GM12878 (cell line): Measurements from ENCODE around the gene FRRS1L. TPM values are rescaled to one million over a fixed set of nuclear protein-coding genes. Genes with fewer than 3 reads are reported as not detected.

Experiments used
- ATAC-seq: fragments of 200-7000 bp; cut with Tn5 transposase; 3 replicates; pipeline ENCODE4 v1.9.1; 2020; ENCODE audit warnings: mild to moderate bottlenecking, moderate library complexity
- BruUV-seq: library from RNA; stranded (reverse); fragments of 400-500 nt; replicated peaks from 2 replicates; lab custom pipeline; 2021; lab: Mats Ljungman, UMichigan
- CTCF ChIA-PET: fragments of 300-600 bp; sonication (Branson Sonifier 250); formaldehyde crosslinking; extraction: SDS; loops from one replicate; lab custom pipeline; 2021; ENCODE audit warnings: inconsistent platforms; lab: Yijun Ruan, JAX
- POLR2A ChIA-PET: fragments of 350-600 bp; formaldehyde crosslinking; extraction: SDS; loops from one replicate; lab custom pipeline; 2021; ENCODE audit warnings: inconsistent platforms; lab: Charles Lee
- RAD21 ChIA-PET: fragments of 300-600 bp; sonication (Branson Sonifier 250); formaldehyde crosslinking; loops from one replicate; lab custom pipeline; 2023; ENCODE audit warnings: antibody characterized with exemption; ENCODE audit not compliant: unreplicated experiment; lab: Charles Lee
- SMC1A ChIA-PET: fragments of 300-600 bp; sonication (Branson Sonifier 250); formaldehyde crosslinking; loops from one replicate; lab custom pipeline; 2023; ENCODE audit not compliant: unreplicated experiment, uncharacterized antibody; lab: Charles Lee
- DNase-seq: peaks from one replicate; pipeline ENCODE4 v3.0.0-alpha.2; 2011; ENCODE audit warnings: low read depth, low spot score
- FAIRE-seq: peaks from 3 replicates; lab custom pipeline; 2011; peaks lifted over from hg19 to GRCh38; lab: Jason Lieb, UNC
- H2AFZ ChIP-seq: 2 replicates; pipeline ENCODE4 v1.6.0; 2011; ENCODE audit warnings: low read depth, low read length, control low read depth; ENCODE audit not compliant: control insufficient read depth
- H3K27ac ChIP-seq: 2 replicates; pipeline ENCODE4 v1.5.1; 2011; ENCODE audit warnings: control low read depth; ENCODE audit not compliant: control insufficient read depth, insufficient read depth
- H3K27me3 ChIP-seq, 2 experiments: replicated peaks in 1 of 2; 2 replicates each; pipeline versions ENCODE4 v1.6.0 to v1.6.1; 2011; ENCODE audit warnings: low read length in 1 of 2; ENCODE audit not compliant: control insufficient read depth in 2 of 2, insufficient read depth in 2 of 2
- H3K36me3 ChIP-seq, 2 experiments: 2 replicates each; pipeline ENCODE4 v1.5.1; 2011; ENCODE audit warnings: low read length in 1 of 2; ENCODE audit not compliant: control insufficient read depth in 2 of 2, insufficient read depth in 2 of 2
- H3K4me1 ChIP-seq: 2 replicates; pipeline ENCODE4 v1.6.1; 2011; ENCODE audit warnings: mild to moderate bottlenecking, low read length, moderate library complexity, mixed read lengths; ENCODE audit not compliant: control insufficient read depth, insufficient read depth
- H3K4me2 ChIP-seq: 2 replicates; pipeline ENCODE4 v1.6.0; 2011; ENCODE audit warnings: control low read depth; ENCODE audit not compliant: control insufficient read depth, insufficient read depth
- H3K4me3 ChIP-seq: fragments of 200-600 bp; sonication (generic); 2 replicates; pipeline ENCODE4 v1.5.1; 2016
- H3K79me2 ChIP-seq: 2 replicates; pipeline ENCODE4 v1.6.0; 2011; ENCODE audit warnings: low read length; ENCODE audit not compliant: control insufficient read depth, insufficient read depth
- H3K9ac ChIP-seq: 2 replicates; pipeline ENCODE4 v1.8.0; 2011; ENCODE audit warnings: low read length, control low read depth, mixed read lengths; ENCODE audit not compliant: control insufficient read depth, insufficient read depth
- H3K9me3 ChIP-seq: replicated peaks from 3 replicates; pipeline ENCODE4 v1.5.1; 2011; ENCODE audit warnings: mild to moderate bottlenecking, low read length; ENCODE audit not compliant: control insufficient read depth, insufficient read depth
- H4K20me1 ChIP-seq: 2 replicates; pipeline ENCODE4 v1.6.0; 2011; ENCODE audit not compliant: control insufficient read depth, insufficient read depth
- BHLHE40 ChIP-seq, 2 experiments: fragments of 450-650 bp in 1 of 2; IDR thresholded peaks; 2 replicates each; pipeline ENCODE4 v1.6.1; 2011 to 2017; ENCODE audit warnings: low read depth in 2 of 2, borderline replicate concordance in 1 of 2, improper control_type of control experiment in 1 of 2, low read length in 1 of 2, mild to moderate bottlenecking in 1 of 2
- BMI1 ChIP-seq: fragments of 450-650 bp; IDR thresholded peaks from 2 replicates; pipeline ENCODE4 v1.6.1; 2016; ENCODE audit warnings: mild to moderate bottlenecking, moderate library complexity, borderline replicate concordance
- CHD1 ChIP-seq: IDR thresholded peaks from 2 replicates; pipeline ENCODE4 v1.6.1; 2012; ENCODE audit warnings: low read depth, low read length, improper control_type of control experiment
- CHD4 ChIP-seq: fragments of 200-600 bp; sonication (generic); IDR thresholded peaks from 2 replicates; pipeline ENCODE4 v1.6.1; 2016; ENCODE audit warnings: mild to moderate bottlenecking
- FOXM1 ChIP-seq: IDR thresholded peaks from 2 replicates; pipeline ENCODE4 v1.6.1; 2012; ENCODE audit warnings: low read depth, mild to moderate bottlenecking, inconsistent platforms, low read length, moderate library complexity
- KDM1A ChIP-seq: fragments of 200-600 bp; sonication (generic); IDR thresholded peaks from 2 replicates; pipeline ENCODE4 v1.6.1; 2016; ENCODE audit warnings: borderline replicate concordance
- NFYA ChIP-seq: IDR thresholded peaks from 2 replicates; pipeline ENCODE4 v1.6.1; 2011; ENCODE audit warnings: low read depth, mild to moderate bottlenecking, low read length, improper control_type of control experiment, borderline replicate concordance
- NKRF ChIP-seq: fragments of 450-650 bp; conservative IDR thresholded peaks from 2 replicates; pipeline ENCODE4 v1.6.1; 2017; ENCODE audit warnings: mild to moderate bottlenecking, moderate library complexity
- POU2F2 ChIP-seq: IDR thresholded peaks from 3 replicates; pipeline ENCODE4 v1.6.1; 2011; ENCODE audit warnings: low read depth, mild to moderate bottlenecking, low read length, borderline replicate concordance
- REST ChIP-seq: IDR thresholded peaks from 2 replicates; pipeline ENCODE4 v1.6.1; 2012; ENCODE audit warnings: mild to moderate bottlenecking, low read depth, low read length
- SRF ChIP-seq, 2 experiments: IDR thresholded peaks; 2 replicates each; pipeline ENCODE4 v1.6.1; 2011; ENCODE audit warnings: low read depth in 2 of 2, low read length in 2 of 2, mild to moderate bottlenecking in 1 of 2, moderate library complexity in 1 of 2
- TCF7 ChIP-seq: IDR thresholded peaks from 2 replicates; pipeline ENCODE4 v1.6.1; 2014; ENCODE audit warnings: antibody characterized with exemption, borderline replicate concordance
- ZNF207 ChIP-seq: fragments of 450-650 bp; IDR thresholded peaks from 2 replicates; pipeline ENCODE4 v1.6.1; 2014; ENCODE audit warnings: antibody characterized with exemption, mild to moderate bottlenecking, borderline replicate concordance
- WGBS: methylation state at CpG from one replicate; pipeline ENCODE4 v1.1.6; 2016; ENCODE audit warnings: low lambda C conversion rate; ENCODE audit not compliant: insufficient replicate concordance, insufficient coverage; ENCODE audit errors: missing lambda C conversion rate; 5-methylcytosine and 5-hydroxymethylcytosine counted together
- in situ Hi-C: fragments of 300-500 bp; cut with MboI; formaldehyde crosslinking; loops from 9 replicates; pipeline ENCODE4 v1.14.3; 2018; ENCODE audit warnings: mixed read lengths
- intact Hi-C: fragments of 100-400 bp; cut with micrococcal nuclease; formaldehyde crosslinking; loops from one replicate; pipeline ENCODE4 v1.14.2; 2022; ENCODE audit not compliant: unreplicated experiment
- polyA plus RNA-seq, 11 experiments: library from polyadenylated mRNA; depleted of rRNA in 4 of 11; unstranded in 6 of 11; stranded (reverse) in 5 of 11; fragments of >200 nt; fragmentation: Nextera tagmentation in 4 of 11; fragmentation: Illumina TruSeq in 1 of 11; extraction: Ambion mirVana in 4 of 11; extraction: Trizol in 1 of 11; gene quantifications; 1 replicate in 1 of 11; 2 replicates in 10 of 11; pipeline versions ENCODE4 v1.2.1 to v1.2.3, GENCODE V29; 2011 to 2016; ENCODE audit warnings: inconsistent platforms in 2 of 11, missing spikeins in 2 of 11, low read depth in 1 of 11
- total RNA-seq, 4 experiments: library from RNA; depleted of rRNA in 3 of 4; stranded (reverse); fragments of >200 nt in 3 of 4; fragmentation: Illumina TruSeq in 1 of 4; extraction: Trizol in 1 of 4; gene quantifications; 2 replicates each; pipeline versions ENCODE4 v1.2.1 to v1.2.3, GENCODE V29; 2013 to 2021
- TF ChIP-seq, protein P1 (sequence below): IDR thresholded peaks from 2 replicates; pipeline ENCODE4 v1.6.1; 2012; ENCODE audit warnings: improper control_type of control experiment, low read depth, low read length; ENCODE audit not compliant: insufficient replicate concordance

FRRS1L gene
- total and polyA plus RNA-seq, 10 of the 15 experiments (the other 5 are each of a cell fraction or from before 2014, with no cell fraction given): not detected

DNA sequence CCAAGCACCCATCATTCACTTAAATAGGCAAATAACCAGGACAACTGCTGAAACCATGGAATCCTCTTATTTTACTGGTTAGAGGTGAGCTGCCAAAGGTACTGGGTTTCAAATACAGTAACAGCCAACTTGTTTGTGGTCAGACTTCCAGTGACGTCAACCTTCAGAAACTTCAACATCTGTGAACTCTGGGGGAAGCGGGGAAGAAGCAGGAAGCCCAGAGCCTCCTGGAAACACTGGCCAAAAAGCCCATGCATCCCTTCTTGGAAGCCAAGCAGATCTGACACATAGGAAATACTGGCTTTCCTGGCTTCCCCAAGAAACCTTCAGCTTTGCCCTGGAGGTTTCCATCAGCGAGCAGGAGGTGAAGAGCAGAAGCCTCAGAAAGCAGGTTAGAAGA is 4.9 kb upstream of the FRRS1L start:
- no peak overlapping the region for H3K9ac ChIP-seq
- ATAC-seq (no peak), FAIRE-seq (no peak), DNase-seq (no peak)
- no peaks in the 10 kb centered on the region for H3K36me3 ChIP-seq
- ChIA-PET SMC1A (interaction anchor here (0.5 kb wide), 1 partner anchor 279 kb away, joined by 3 read pairs; no protein-coding TSS in a partner anchor), RAD21 (no interaction called here), POLR2A (no interaction called here), CTCF (interaction anchor here (1.3 kb wide), 1 partner anchor 12 kb away, joined by 5 read pairs; no protein-coding TSS in a partner anchor)
- H3K4me2 ChIP-seq: no peak overlapping the region
- no peaks in the 10 kb centered on the region for H4K20me1 ChIP-seq
- no peaks in the 10 kb centered on the region for H3K79me2 ChIP-seq
- no peaks in the 10 kb centered on the region for H3K4me1 ChIP-seq
- in situ Hi-C loops (no loop called here), intact Hi-C loops (no loop called here)
- no peak overlapping the region for H3K27ac ChIP-seq
- peaks cover 0 to 2% of the 10 kb centered on the region in 2 experiments for H3K27me3 ChIP-seq
- H3K4me3 ChIP-seq: no peak overlapping the region
- 10% methylated on average over 3 of the region's 3 CpGs for WGBS
- H2AFZ ChIP-seq: no peak overlapping the region
- no peaks in the 10 kb centered on the region for H3K9me3 ChIP-seq
- BruUV-seq: no TSS peak
- TF ChIP-seq CHD4: no peak
- TF ChIP-seq POU2F2: no peak
- no peak for TF ChIP-seq TCF7
- no peak for TF ChIP-seq BMI1
- TF ChIP-seq REST: no peak
- no peak for TF ChIP-seq NKRF
- TF ChIP-seq BHLHE40 (IDR thresholded peaks at IDR 0.05; ENCODE audit: borderline replicate concordance in 1 of 2, low read depth in 2 of 2, low read length in 1 of 2): no peak
- TF ChIP-seq ZNF207: no peak
- TF ChIP-seq FOXM1: no peak
- TF ChIP-seq, protein P1, sequence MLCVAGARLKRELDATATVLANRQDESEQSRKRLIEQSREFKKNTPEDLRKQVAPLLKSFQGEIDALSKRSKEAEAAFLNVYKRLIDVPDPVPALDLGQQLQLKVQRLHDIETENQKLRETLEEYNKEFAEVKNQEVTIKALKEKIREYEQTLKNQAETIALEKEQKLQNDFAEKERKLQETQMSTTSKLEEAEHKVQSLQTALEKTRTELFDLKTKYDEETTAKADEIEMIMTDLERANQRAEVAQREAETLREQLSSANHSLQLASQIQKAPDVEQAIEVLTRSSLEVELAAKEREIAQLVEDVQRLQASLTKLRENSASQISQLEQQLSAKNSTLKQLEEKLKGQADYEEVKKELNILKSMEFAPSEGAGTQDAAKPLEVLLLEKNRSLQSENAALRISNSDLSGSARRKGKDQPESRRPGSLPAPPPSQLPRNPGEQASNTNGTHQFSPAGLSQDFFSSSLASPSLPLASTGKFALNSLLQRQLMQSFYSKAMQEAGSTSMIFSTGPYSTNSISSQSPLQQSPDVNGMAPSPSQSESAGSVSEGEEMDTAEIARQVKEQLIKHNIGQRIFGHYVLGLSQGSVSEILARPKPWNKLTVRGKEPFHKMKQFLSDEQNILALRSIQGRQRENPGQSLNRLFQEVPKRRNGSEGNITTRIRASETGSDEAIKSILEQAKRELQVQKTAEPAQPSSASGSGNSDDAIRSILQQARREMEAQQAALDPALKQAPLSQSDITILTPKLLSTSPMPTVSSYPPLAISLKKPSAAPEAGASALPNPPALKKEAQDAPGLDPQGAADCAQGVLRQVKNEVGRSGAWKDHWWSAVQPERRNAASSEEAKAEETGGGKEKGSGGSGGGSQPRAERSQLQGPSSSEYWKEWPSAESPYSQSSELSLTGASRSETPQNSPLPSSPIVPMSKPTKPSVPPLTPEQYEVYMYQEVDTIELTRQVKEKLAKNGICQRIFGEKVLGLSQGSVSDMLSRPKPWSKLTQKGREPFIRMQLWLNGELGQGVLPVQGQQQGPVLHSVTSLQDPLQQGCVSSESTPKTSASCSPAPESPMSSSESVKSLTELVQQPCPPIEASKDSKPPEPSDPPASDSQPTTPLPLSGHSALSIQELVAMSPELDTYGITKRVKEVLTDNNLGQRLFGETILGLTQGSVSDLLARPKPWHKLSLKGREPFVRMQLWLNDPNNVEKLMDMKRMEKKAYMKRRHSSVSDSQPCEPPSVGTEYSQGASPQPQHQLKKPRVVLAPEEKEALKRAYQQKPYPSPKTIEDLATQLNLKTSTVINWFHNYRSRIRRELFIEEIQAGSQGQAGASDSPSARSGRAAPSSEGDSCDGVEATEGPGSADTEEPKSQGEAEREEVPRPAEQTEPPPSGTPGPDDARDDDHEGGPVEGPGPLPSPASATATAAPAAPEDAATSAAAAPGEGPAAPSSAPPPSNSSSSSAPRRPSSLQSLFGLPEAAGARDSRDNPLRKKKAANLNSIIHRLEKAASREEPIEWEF: no peak
- no peak for TF ChIP-seq SRF (IDR thresholded peaks at IDR 0.05; ENCODE audit: low read depth in 2 of 2, low read length in 2 of 2)
- TF ChIP-seq NFYA: no peak
- no peak for TF ChIP-seq KDM1A
- no peak for TF ChIP-seq CHD1
